Heart right ventricle (tissue), 16 donors: ENCODE data around the gene MOSPD2. TPM values are rescaled to one million over a fixed set of nuclear protein-coding genes. Genes with fewer than 3 reads are reported as not detected.

Source experiments
- ATAC-seq, 8 donors: fragments of 200-7000 bp; cut with Tn5 transposase; one replicate each; pipeline ENCODE4 v1.9.1; 2020; ENCODE audit warnings: mild to moderate bottlenecking in 8 of 8, moderate library complexity in 8 of 8, moderate number of reproducible peaks in 1 of 8
- DNase-seq, 2 donors: peaks; one replicate each; pipeline ENCODE4 v3.0.0-alpha.2; 2020
- H3K27ac ChIP-seq, 10 donors: fragments of 200-600 bp; sonication (generic) in 2 of 10; one replicate each; pipeline versions ENCODE4 v1.5.0 to v1.8.0; 2020 to 2022; ENCODE audit warnings: mild to moderate bottlenecking in 3 of 10
- H3K27me3 ChIP-seq, 7 donors: fragments of 200-600 bp; one replicate each; pipeline ENCODE4 v1.8.0; 2021 to 2022; ENCODE audit warnings: mild to moderate bottlenecking in 2 of 7
- H3K36me3 ChIP-seq, 9 donors: fragments of 200-600 bp; sonication (generic) in 1 of 9; one replicate each; pipeline versions ENCODE4 v1.5.0 to v1.8.0; 2020 to 2022; ENCODE audit warnings: mild to moderate bottlenecking in 2 of 9
- H3K4me1 ChIP-seq, 9 donors: fragments of 200-600 bp; sonication (generic) in 1 of 9; one replicate each; pipeline versions ENCODE4 v1.5.0 to v1.8.0; 2020 to 2022; ENCODE audit warnings: mild to moderate bottlenecking in 4 of 9
- H3K4me3 ChIP-seq, 10 donors: fragments of 200-600 bp; sonication (generic) in 2 of 10; one replicate each; pipeline versions ENCODE4 v1.5.0 to v1.8.0; 2020 to 2022; ENCODE audit warnings: mild to moderate bottlenecking in 7 of 10, moderate library complexity in 2 of 10
- H3K9me3 ChIP-seq, 11 donors: fragments of 200-600 bp in 10 of 11; sonication (generic) in 2 of 11; one replicate each; pipeline versions ENCODE4 v1.5.0 to v1.8.0; 2013 to 2022; ENCODE audit warnings: mild to moderate bottlenecking in 2 of 11, control low read depth in 1 of 11, moderate library complexity in 1 of 11
- CTCF ChIP-seq, 9 donors: fragments of 200-600 bp; sonication (generic) in 2 of 9; IDR thresholded peaks; one replicate each; pipeline versions ENCODE4 v1.5.0 to v1.8.0; 2021 to 2022; ENCODE audit warnings: antibody characterized with exemption in 9 of 9, mild to moderate bottlenecking in 5 of 9, moderate library complexity in 1 of 9
- WGBS, 2 donors: extraction: QIAGEN DNeasy Blood & Tissue Kit; methylation state at CpG; one replicate each; pipeline ENCODE4 v1.1.7; 2013; ENCODE audit warnings: inconsistent platforms in 1 of 2; 5-methylcytosine and 5-hydroxymethylcytosine counted together
- intact Hi-C, 10 donors: fragments of 100-400 bp; cut with DNase I; formaldehyde crosslinking; loops; one replicate each; pipeline versions ENCODE4 v1.11.1 to v1.14.2; 2022
- polyA plus RNA-seq, 2 donors: library from polyadenylated mRNA; stranded (reverse); fragments of 200-250 nt; gene quantifications; one replicate each; pipeline ENCODE4 v1.2.3, GENCODE V29; 2013
- total RNA-seq, 10 donors: library from RNA; stranded (reverse); fragmentation: NEBNext Ultra II Directional in 3 of 10; extraction: Animal tissue kit (Norgen Biotek cat#: 25700) in 3 of 10; gene quantifications; one replicate each; pipeline versions ENCODE4 v1.2.1 to v1.2.4, GENCODE V29; 2021 to 2023
- donor health status: Arrhythmogenic right ventricular cardiomyopathy.
- donor health status: ischemic (EF 13 %, LVEDD 7.1; RV severe dilation, severe dysfunction).
- donor health status: healthy with polysubstance abuse.
- donor health status: DM: no; HTN: yes; CAD: no.
- donor health status: DM: no; HTN: no; CAD: no.
- donor health status: ischemic (EF 25% LVEDD 6.9; RV normal size, moderate dysfunction).
- donor health status: ischemic (EF 25% LVEDD 5.7; RV mildly dilated, moderate dysfunction).
- donor health status: healthy.
- donor health status: DM: yes; HTN: yes; CAD: no.
- donor health status: Ischemic cardiomyopathy.
- donor health status: ischemic (EF 35%, LVEDD 5.7; RV mildly dilated, moderate dysfunction).
- donor health status: nonischemic (EF 11% LVEDD 7.7; RV severe dilation, severe dysfunction).
- donor health status: DM: yes; HTN: yes; CAD: no.
- donor health status: PGD.
- donor health status: ischemic (EF 29% LVEDD 5.4; RV normal size, mild dysfunction).
- donor health status: nonischemic (EF 23%, LVEDD 6.1; RV moderate dilation, normal function).

The MOSPD2 gene
- total and polyA plus RNA-seq, 12 donors, result 2.2 to 8.2 (median 5.2) TPM

GRCh38 chrX:14916017-14916674 lies 42.9 kb downstream of the MOSPD2 start:
- TF ChIP-seq CTCF (IDR thresholded peaks at IDR 0.05), result no peak
- 73 to 83% methylated on average over 3 of the region's 3 CpGs for WGBS, 2 donors
- ATAC-seq (no peak), DNase-seq (no peak)
- Histone ChIP-seq H3K9me3 (no peaks in the 10 kb centered on the region), H3K27me3 (no peaks in the 10 kb centered on the region), H3K4me3 (no peak overlapping the region), H3K36me3 (peaks cover 0 to 83% (median 8%) of the 10 kb centered on the region in 9 donors), H3K27ac (no peak overlapping the region), H3K4me1 (no peaks in the 10 kb centered on the region)
- intact Hi-C loops, result no loop called here

GRCh38 chrX:14919407-14919806 lies 46.2 kb downstream of the MOSPD2 start:
- Histone ChIP-seq H3K4me3 (no peak overlapping the region), H3K9me3 (no peaks in the 10 kb centered on the region), H3K4me1 (no peaks in the 10 kb centered on the region), H3K27ac (no peak overlapping the region), H3K36me3 (peaks cover 0 to 53% (median 0%) of the 10 kb centered on the region in 9 donors), H3K27me3 (no peaks in the 10 kb centered on the region)
- TF ChIP-seq CTCF (IDR thresholded peaks at IDR 0.05), result no peak
- DNase-seq, result no peak
- ATAC-seq, result no peak
- intact Hi-C loops, result no loop called here
- WGBS, 2 donors, result 62 to 71% methylated on average over 2 of the region's 2 CpGs

- ATAC-seq, result no peak
- peaks cover 0 to 45% (median 0%) of the 10 kb centered on the region in 9 donors for H3K36me3 ChIP-seq
These were observed 47.0 kb downstream of the MOSPD2 start for GRCh38 chrX:14920196-14920595.

GRCh38 chrX:14922437-14922836 lies 49.2 kb downstream of the MOSPD2 start:
- H3K4me1 ChIP-seq, result peaks cover 0 to 4% (median 0%) of the 10 kb centered on the region in 9 donors
- H3K4me3 ChIP-seq, result no peak overlapping the region
- DNase-seq, result no peak
- H3K36me3 ChIP-seq, result peaks cover 0 to 24% (median 0%) of the 10 kb centered on the region in 9 donors
- intact Hi-C loops, result loop anchor here in 1 of 10 donors (10.0 kb wide), 1 partner anchor 48 kb away; the partner anchor contains the start of genes FANCB and MOSPD2
- no peaks in the 10 kb centered on the region for H3K9me3 ChIP-seq
- no peaks in the 10 kb centered on the region for H3K27me3 ChIP-seq
- no peak overlapping the region for H3K27ac ChIP-seq
- ATAC-seq, result peak in 3 of 8 donors; percentile 29 to 47 (median 39)
- 82 to 84% methylated on average over 6 of the region's 6 CpGs for WGBS, 2 donors
- TF ChIP-seq CTCF (IDR thresholded peaks at IDR 0.05), result no peak

More at GRCh38 chrX:14920196-14920595, 47.0 kb downstream of the MOSPD2 start:
- Histone ChIP-seq H3K9me3 (no peaks in the 10 kb centered on the region), H3K27ac (no peak overlapping the region), H3K4me3 (no peak overlapping the region), H3K4me1 (no peaks in the 10 kb centered on the region), H3K27me3 (no peaks in the 10 kb centered on the region)
- WGBS, 2 donors, result 97% methylated on average over 2 of the region's 2 CpGs
- no peak for TF ChIP-seq CTCF (IDR thresholded peaks at IDR 0.05)
- intact Hi-C loops, result loop anchor here in 1 of 10 donors (10.0 kb wide), 1 partner anchor 45 kb away; the partner anchor contains the start of genes FANCB and MOSPD2
- no peak for DNase-seq
